NCI-H2196 treated with DMSO at 0.1 percent for 48 hours (cell line): ENCODE measurements around the gene NINL.

Experiments used
- DNase-seq: peaks from one replicate; lab custom pipeline; 2025; ENCODE audit not compliant: unreplicated experiment; lab: John Stamatoyannopoulos, UW

The NINL gene

DNA sequence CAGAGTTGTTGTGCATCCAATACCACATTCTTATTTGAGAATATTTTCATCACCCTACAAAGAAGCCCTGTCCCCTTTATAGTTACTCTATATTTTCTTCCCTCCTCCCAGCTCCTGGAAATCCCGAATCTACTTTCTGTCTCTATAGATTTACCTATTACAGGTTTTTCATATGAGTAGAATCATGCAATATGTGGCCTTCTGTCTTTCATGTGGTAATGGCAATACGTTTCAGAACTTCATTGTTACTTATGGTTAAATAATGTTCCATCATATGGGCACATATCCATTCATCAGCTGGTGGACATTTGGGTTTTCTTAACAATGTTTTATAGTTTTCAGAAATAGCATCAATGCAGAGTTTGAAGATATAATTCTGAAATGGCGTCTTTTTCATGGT lies 160.8 kb downstream of the NINL start:
- DNase-seq: no peak

DNA sequence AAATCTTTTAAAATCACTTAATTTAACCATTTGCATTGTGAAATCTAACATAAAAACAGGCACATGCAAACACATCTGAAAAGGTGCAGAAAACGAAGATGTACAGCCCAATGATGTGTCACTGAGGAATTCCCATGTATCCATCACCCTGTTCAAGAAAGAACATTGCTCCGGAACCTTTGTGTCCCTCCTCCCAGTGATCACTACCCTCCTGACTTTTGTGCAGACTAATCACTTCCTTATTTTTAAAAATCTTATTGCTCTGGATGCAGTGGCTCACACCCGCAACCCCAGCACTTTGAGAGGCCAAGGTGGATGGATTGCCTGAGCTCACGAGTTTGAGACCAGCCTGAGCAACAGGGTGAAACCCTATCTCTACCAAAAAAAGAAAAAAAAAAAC lies 163.3 kb downstream of the NINL start:
- DNase-seq: no peak

DNA sequence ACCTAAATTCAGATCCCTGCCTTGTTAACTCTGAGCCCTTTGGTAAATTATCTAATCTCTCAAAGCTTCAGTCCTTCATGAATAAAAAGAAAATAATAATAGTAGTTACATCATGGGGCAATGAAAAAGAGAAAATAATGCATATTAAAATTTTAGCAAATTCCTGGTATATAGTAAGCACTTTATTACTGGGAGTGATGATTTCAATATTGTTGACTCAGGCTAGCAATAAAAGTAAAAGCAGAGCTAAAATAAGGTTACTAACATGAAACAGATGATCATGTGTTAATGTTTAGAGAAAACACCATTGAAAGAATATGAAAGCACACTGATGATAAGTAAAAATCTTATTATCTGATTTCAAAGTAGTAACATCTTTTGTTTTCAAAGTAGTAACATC lies 164.2 kb downstream of the NINL start:
- DNase-seq: no peak

DNA sequence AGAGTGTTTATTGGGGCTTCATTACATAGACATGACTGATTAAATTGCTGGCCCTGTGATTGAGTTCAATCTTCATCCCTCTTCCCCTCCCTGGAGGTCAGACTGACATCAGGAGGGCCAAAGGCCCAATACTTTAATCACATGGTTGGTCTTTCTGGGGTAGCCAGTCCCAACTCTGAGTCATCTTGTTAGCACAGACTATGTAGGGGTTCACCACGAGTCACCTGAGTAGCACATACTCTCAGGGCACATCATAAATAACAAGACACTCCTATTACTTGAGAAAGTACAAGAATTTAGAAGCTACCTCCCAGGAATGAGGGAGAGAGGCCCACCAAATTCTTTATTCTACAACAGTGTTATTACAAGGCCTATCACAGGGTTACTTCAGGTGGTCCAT lies 166.6 kb downstream of the NINL start:
- DNase-seq: no peak

DNA sequence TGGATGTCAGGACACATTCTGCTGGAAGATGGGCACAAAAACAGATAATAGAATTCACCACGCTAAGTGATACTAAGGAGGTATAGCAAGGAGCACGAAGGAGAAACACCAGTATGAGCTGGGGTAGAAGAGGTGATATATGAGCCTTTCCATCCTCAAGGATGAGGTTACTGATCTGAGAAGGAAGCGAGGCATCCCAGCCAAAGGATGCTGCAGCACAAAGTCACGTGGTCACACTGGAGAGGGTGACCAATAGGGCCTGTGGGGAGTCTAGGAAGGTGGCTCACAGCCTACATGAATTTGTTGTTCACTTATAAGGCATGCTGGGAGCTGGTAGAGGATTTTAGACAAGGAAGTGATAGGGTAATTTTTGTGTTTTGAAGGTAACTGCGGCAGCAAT lies 176.4 kb downstream of the NINL start:
- DNase-seq: no peak

DNA sequence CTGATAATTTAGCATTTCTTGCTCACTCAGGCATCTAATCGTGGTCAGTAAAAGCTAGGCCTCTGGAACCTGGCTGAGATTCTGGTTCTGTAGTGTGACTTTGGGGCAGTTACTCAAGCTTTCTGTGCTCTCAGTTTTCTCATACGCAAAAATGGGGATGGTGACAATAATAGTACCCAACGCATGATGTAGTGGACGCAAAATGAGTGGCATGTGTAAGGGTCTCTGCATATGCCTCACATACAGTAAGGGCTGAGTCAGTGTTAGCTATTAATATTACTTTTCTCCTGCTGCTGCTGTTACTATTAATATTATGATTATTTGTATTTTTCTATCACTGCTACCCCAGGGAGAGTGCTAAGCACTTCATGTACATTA lies 177.2 kb downstream of the NINL start:
- DNase-seq: no peak

DNA sequence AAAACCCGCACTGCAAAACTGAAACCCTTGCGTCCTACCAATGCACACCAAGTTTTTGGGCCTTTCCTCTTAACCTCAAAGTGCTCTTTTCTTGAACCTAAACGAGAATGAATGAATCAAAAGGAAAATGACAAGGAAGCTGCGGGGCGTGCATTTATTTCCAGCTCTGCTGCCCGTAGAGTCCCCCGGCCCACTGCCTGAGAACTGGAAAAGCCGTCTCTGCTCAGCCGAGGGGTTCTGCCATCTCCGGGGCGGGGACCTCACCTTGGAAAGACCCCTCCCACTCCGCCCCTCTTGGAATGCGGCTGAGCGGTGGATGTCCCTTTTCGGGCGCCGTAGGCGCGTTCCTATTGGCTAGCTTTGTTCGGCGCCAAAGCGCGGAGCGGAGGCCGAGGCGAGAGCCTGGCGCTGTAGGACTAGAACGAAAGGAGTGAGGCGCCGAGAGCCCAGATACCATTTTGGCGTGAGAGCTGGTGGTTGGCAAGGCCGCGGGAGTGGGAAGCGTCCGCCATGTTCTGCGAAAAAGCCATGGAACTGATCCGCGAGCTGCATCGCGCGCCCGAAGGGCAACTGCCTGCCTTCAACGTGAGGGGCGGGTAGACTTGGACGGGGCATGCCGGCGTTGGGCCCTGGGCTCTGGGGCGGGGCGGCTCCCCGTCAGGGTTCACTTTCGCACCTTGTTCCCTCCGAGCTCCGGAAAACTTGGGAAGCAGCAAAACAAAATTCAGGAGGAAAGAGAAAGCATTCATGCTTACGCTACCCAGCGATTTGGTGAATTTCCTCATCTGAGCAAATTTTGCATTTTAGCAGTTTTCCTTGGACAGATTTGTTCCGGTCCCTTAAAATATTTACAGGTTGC lies 177.8 kb downstream of the NINL start, which contains the start of gene GINS1:
Gene GINS1 (plus strand): TSS at position 363 of the 859 bp plus-strand sequence. CDS start 148 bp downstream, at position 511.
- peak; percentile 79 for DNase-seq
